ENCODE results near the gene SNRPA.
A peak's percentile ranks its signal among the peaks of the same experiment; 100 is the strongest.
"Not testable (repeated sequence)": the region's sequence is repeated elsewhere in the genome, so short reads cannot be mapped to it uniquely, and the experiment has no call there.

Gene SNRPA

GRCh38 chr19:40777937-40778705 lies 27.1 kb downstream of the SNRPA start, which contains the start of gene RAB4B:
Gene RAB4B (plus strand): TSS chr19:40778247. CDS start chr19:40778376, 129 bp downstream.
- peak; percentile 99 for DNase-seq

DNA sequence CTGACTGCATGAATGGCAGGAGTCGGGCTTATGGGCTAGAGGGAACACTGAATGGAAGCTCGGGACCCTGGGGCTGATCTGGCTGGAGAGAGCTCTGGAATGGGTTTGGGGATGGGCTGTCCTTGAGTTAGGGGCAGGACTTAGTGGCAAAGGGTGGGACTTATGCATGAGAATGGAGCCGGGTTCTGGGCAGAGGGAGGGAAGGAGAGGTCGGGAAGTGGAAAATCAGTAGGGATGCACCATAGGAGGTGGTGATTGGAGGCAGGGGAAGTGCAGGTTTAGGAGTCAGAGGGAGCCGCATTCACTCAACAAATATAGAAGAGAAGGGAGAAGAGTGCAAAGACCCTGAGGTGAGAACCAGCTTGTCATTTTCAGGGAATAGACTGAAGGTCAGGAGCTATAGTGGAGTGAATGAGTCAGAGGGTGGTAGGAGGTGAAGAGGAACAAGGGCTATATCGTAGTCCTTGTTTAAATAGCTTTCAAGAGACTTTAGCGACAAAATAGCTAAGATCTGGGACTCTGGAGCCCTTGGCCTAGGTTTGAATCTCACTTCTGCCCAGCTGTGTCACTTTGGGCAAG lies 27.8 kb downstream of the SNRPA start:
- no peak for DNase-seq

- DNase-seq = no peak
Observed at GRCh38 chr19:40780582-40780981, 29.6 kb downstream of the SNRPA start.

GRCh38 chr19:40781140-40781539 lies 30.1 kb downstream of the SNRPA start:
- DNase-seq = no peak

DNA sequence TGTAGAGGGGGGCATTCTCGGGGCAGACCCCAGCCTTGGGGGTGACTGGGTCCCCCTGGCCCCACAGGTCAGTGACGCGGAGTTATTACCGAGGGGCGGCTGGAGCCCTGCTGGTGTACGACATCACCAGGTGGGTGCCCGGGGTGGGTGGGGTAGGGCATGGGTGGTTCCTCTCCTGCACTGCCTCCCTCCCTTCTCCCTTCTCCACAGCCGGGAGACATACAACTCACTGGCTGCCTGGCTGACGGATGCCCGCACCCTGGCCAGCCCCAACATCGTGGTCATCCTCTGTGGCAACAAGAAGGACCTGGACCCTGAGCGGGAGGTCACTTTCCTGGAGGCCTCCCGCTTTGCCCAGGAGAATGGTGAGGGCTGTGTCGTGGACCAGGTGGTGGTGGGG lies 32.7 kb downstream of the SNRPA start:
- no peak for DNase-seq

DNA sequence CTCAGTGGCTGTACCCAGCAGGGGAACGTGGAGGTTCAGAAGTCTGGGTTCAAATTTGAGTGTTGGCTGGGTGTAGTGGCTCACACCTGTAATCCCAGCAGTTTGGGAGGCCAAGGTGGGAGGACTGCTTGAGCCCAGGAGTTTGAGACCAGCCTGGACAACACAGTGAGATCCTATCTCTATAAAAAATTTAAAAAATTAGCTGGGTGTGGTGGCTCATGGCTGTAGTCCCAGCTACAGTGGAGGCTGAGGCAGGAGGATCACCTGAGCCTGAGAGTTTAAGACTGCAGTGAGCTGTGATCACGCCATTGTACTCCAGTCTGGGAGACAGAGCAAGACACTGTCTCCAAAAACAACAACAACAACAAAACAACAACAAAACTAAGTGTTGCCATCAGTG lies 33.1 kb downstream of the SNRPA start:
- DNase-seq = not testable (repeated sequence)

GRCh38 chr19:40785526-40785925 lies 34.5 kb downstream of the SNRPA start:
- no peak for DNase-seq

GRCh38 chr19:40786060-40787037 lies 35.3 kb downstream of the SNRPA start:
- no peak for DNase-seq

DNA sequence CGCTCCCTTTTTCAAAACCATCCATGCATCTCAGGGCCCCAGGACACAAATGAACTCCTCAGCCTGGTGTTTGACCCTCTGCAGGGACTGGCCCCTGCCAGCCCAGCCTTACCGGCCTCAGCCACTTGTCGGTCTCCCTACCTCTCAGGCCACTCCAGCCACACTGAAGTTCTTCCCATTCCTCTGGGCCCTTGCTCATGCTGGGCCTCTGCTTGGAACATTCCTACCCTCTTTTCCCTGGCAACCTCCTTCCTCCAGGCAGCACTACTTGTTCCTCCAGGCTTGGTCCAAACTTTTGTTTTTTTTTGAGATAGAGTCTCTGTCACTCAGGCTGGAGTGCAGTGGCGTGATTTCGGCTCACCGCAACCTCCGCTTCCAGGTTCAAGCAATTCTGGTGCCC lies 40.3 kb downstream of the SNRPA start:
- no peak for DNase-seq

DNA sequence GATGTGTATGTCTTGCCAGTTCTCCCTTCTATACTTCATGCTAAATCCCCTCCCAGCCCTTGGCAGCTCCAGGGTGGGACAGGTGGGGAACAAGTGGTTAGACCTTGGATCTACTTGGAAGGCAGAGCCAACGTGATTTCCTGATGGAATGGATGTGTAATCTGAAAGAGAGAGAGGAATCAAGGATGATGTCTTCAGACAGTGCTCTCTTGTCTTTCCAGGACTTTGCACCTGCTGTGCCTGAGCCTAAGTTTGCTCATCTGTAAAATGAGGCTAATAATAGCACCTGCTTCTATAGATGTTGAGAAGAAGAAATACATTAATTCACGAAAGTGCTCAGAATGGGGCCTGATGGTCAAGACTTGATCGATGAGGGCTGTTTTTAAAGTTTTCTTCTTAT lies 41.0 kb downstream of the SNRPA start:
- DNase-seq = no peak

DNA sequence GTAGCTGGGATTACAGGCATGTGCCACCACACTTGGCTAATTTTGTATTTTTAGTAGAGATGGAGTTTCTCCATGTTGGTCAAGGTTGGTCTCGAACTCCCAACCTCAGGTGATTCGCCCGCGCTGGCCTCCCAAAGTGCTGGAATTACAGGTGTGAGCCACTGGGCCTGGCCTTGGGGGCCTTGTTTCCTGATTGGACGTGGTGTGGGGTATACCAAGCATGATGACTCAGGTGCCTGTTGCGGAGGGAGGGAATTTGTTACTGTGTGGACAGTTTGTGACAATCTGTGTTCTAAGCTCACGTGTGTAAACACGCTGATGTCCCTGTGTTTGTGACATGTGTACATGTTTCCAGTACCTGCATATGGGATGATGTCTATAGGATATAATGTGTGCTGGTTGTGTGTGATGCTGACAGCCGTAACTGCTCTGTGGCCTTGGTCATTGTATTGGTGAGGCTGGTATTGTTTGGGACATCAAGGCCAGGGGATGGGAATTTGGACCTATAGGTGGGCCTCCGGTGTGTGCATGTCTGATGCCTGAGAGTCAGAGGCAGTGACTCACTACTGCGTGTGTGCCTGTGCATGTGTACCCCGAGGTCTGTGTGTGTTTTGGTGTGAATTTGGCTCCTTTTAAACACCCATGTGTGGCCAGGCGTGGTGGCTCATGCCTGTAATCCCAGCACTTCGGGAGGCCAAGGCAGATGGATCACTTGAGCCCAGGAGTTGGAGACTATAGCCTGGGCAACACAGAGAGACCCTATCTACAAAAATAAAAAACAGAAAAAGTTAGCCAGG lies 46.4 kb downstream of the SNRPA start:
- no peak for DNase-seq

DNA sequence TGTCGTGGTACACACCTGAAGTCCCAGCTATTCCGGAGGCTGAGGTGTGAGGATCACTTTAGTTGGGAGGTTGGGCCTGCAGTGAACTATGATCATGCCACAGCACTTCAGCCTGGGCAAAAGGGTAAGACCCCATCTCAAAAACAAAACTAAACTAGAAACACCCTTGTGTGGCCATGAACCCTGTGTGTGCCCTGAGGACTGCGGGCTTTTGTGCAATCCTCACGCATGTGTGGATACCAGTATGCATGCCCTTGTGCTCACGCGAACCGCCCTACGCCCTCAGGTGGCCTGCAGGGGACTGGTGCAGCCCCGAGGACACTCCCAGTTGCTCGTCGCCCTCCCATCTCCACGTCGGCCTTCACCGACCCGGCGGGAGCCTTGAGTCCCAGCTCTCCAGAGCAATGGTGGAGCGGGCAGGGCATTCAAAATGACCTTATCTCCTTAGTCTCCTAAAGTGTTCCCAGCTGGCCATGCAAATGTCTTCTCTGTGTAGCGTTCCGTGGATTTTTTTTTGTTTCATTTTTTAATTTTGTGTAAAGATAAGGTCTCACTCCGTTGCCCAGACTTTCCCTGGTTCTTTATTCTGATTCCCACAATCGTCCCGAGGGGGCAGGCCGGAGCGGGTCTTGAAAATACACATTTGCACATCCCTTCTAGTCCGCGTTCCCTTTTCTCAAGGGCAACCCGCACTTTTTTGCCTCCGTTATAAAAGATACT lies 47.1 kb downstream of the SNRPA start:
- DNase-seq = no peak

DNA sequence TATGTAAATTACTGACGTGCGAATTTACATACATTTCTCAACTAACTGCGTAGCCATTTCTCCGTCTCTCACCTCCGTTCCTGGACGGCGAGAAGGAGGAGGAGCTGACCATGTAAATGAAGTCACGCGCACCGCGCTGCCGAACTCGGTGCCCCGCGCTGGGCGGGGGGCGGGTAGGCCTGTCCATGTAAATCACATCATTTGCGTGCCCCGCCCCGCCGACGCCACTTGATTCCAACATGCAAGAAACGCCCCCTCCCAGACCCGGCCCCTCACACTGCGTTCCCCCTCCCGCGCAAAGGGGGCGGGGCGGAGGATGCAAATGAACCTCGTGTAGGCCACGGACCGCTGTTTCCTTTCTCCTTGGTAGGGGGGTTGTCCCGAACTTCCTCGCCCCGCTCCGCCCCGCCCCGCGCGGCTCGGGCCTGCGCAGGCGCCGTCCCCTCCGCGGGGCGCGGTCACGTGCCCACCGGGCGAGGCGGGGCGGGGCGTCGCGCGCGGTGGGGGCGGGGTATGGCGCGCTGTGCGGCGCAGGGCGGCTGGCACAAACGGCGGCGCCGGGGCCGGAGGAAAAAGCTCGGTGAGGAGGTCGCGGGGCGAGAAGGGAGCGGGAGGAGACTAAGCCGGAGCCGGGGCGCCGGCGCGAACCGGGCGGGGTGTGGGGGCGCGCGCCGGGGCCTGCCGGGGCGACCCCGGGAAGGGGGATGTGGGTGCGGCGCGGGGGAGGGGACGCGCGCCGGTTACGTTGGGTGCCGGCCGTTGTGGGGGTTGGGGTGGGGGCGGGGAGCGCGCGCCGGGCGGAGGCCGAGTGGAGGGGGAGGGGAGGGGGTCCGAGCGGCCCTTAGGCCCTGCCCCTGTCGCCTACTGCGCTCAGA lies 47.9 kb downstream of the SNRPA start, which contains the start of gene EGLN2:
Gene EGLN2 (plus strand): TSS at position 509 of the 875 bp plus-strand sequence. CDS start 1,382 bp downstream, outside the sequence.
- DNase-seq = peak; percentile 99

DNA sequence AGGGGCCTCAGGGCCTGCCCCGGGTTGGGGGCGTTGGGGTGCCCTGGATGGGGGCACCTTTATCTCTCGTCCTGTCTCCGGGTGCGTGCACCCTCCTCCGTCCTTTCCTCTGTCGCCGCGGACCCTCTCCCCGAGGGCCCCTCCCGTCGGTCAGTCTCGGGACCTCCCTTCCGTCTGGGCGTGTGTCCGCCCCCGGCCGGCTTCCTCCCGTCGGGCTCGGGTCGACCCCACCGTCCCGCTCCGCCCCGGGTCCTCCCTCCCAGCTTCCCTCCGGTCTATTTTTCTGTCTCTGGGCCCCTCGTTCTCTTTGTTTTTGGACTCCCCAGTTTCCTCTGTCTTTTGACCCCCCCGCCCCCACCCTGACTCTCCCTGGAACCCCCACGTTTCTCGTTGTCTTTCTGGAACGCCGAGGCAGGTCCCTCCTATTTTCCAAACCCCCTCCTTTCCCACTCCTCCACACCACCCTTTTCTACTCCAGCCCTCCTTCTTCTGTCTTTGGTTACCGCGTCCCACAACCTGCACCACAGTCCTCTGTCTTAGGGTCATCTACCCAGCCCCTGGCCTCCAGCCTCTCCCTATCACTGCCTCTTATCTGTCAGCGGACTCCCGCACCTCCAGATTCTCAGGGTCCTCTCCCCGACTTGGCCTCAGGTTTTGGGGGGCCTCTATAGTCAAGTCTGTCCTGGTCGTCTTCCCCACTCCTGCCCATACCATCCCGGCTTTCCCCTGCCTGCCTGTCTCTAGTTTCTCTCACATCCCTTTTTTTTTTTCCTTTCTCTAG lies 48.7 kb downstream of the SNRPA start:
- DNase-seq = no peak

DNA sequence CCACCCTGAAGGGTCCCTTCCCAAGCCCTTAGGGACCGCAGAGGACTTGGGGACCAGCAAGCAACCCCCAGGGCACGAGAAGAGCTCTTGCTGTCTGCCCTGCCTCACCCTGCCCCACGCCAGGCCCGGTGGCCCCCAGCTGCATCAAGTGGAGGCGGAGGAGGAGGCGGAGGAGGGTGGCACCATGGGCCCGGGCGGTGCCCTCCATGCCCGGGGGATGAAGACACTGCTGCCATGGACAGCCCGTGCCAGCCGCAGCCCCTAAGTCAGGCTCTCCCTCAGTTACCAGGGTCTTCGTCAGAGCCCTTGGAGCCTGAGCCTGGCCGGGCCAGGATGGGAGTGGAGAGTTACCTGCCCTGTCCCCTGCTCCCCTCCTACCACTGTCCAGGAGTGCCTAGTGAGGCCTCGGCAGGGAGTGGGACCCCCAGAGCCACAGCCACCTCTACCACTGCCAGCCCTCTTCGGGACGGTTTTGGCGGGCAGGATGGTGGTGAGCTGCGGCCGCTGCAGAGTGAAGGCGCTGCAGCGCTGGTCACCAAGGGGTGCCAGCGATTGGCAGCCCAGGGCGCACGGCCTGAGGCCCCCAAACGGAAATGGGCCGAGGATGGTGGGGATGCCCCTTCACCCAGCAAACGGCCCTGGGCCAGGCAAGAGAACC lies 49.5 kb downstream of the SNRPA start:
- DNase-seq = no peak

GRCh38 chr19:40800997-40801377 lies 50.0 kb downstream of the SNRPA start:
- DNase-seq = no peak

DNA sequence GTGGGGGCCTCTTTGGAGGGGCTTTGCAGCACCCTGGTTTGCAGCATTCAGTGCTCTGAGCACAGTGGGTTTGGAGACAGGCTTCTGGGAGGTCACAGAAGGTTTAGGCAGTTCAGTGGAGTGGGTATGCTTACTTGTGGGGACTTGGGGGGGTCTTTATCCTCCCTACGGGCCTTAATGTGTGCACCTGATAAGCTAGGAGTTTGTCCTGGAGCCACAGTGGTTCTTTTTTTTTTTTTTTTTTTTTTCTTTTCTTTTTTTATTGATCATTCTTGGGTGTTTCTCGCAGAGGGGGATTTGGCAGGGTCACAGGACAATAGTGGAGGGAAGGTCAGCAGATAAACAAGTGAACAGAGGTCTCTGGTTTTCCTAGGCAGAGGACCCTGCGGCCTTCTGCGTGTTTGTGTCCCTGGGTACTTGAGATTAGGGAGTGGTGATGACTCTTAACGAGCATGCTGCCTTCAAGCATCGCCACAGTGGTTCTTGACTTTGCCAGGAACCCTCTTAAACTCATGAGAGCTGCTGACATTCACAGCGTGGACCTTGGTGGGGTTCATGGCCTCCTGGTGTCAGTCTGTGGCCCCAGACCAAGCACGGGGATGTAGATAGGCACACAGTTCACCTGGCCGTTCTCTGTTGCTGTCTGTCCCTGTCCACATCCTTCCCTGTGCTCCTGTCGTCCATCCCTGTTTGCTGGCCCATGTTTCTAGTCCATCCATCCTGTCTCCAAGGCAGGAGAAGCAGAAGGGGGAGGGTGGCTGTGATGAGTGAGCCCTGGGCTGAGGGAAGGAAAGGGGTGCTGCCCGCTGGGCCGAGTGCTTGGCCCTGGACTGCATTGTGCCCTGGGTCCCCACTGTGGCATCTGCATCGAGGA lies 50.7 kb downstream of the SNRPA start:
- no peak for DNase-seq
